OCI-LY3 (cell line): Measurements from ENCODE around the gene CCDC138.

Source experiments
- H2AFZ ChIP-seq: fragments of 200-600, 300-600 bp; shearing (Covaris generic); 2 replicates; pipeline ENCODE4 v1.6.0; 2014; ENCODE audit warnings: antibody characterized with exemption, low read depth, low read length
- H3K27ac ChIP-seq: fragments of 200-600, 300-600 bp; sonication (generic); 2 replicates; pipeline ENCODE4 v1.5.1; 2014; ENCODE audit warnings: mild to moderate bottlenecking, low read length, moderate library complexity, mixed read lengths
- H3K27me3 ChIP-seq: fragments of 200-600, 300-600 bp; sonication (generic); 2 replicates; pipeline ENCODE4 v1.6.1; 2014; ENCODE audit warnings: low read depth, low read length, mixed read lengths
- H3K36me3 ChIP-seq: fragments of 200-600, 300-600 bp; sonication (generic); replicated peaks from 2 replicates; pipeline ENCODE3; 2014; ENCODE audit warnings: low read depth, low read length, mixed read lengths
- H3K4me1 ChIP-seq: fragments of 300-600, 200-600 bp; sonication (generic); 2 replicates; pipeline ENCODE4 v1.6.1; 2014; ENCODE audit warnings: low read length, mixed read lengths
- H3K4me2 ChIP-seq: fragments of 200-600, 300-600 bp; sonication (generic); 2 replicates; pipeline ENCODE4 v1.6.1; 2014; ENCODE audit warnings: low read length, mixed read lengths
- H3K4me3 ChIP-seq: fragments of 300-600, 200-600 bp; sonication (generic); 2 replicates; pipeline ENCODE4 v1.5.1; 2014; ENCODE audit warnings: antibody characterized with exemption, mild to moderate bottlenecking, low read length, moderate library complexity
- H3K79me2 ChIP-seq: fragments of 300-600, 200-600 bp; shearing (Covaris generic); 2 replicates; pipeline ENCODE4 v1.6.1; 2014; ENCODE audit warnings: mild to moderate bottlenecking, low read length, mixed read lengths
- H3K9ac ChIP-seq: fragments of 300-600, 200-600 bp; shearing (Covaris generic); 2 replicates; pipeline ENCODE4 v1.6.0; 2014; ENCODE audit warnings: mild to moderate bottlenecking, low read length, moderate library complexity
- H3K9me3 ChIP-seq: fragments of 200-600, 300-600 bp; shearing (Covaris generic); 2 replicates; pipeline ENCODE4 v1.6.1; 2014; ENCODE audit warnings: low read length, mixed read lengths; ENCODE audit not compliant: insufficient read depth
- H4K20me1 ChIP-seq: fragments of 200-600, 300-600 bp; sonication (generic); 2 replicates; pipeline ENCODE4 v1.6.1; 2016; ENCODE audit warnings: low read length, mixed read lengths; ENCODE audit not compliant: insufficient read depth
- EZH2phosphoT487 ChIP-seq: fragments of 200-600 bp; shearing (Covaris generic); IDR thresholded peaks from 2 replicates; pipeline ENCODE4 v1.6.1; 2018; ENCODE audit warnings: antibody characterized with exemption, mixed run types, low read depth
- TF ChIP-seq, protein P1 (sequence below): fragments of 200-600, 300-600 bp; sonication (generic); IDR thresholded peaks from 2 replicates; pipeline ENCODE4 v1.5.1; 2014; ENCODE audit warnings: antibody characterized with exemption, low read length, low read depth

The CCDC138 gene

DNA sequence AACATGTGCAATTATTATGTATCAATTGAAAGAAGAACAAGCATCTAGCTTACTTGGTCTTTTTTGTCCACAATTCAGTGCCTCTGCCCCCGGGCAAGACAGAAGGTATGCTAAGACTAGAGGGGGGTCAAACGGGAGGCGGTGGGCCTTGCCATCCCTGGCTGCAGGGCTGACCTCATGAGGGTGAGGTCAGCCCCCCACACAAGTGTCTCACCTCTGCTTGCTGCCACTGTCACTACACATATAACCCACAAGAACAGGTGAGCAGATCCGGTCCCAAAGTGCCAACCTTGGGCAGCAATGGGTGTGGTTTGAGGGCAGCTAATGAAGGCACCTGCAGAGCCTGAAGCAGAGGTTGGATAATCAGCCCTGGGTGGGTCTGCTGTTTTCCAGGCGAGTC lies 131.0 kb downstream of the CCDC138 start:
- no peaks in the 10 kb centered on the region for H3K9me3 ChIP-seq
- no peak overlapping the region for H3K4me2 ChIP-seq
- no peak overlapping the region for H2AFZ ChIP-seq
- no peaks in the 10 kb centered on the region for H3K27me3 ChIP-seq
- TF ChIP-seq, protein P1, sequence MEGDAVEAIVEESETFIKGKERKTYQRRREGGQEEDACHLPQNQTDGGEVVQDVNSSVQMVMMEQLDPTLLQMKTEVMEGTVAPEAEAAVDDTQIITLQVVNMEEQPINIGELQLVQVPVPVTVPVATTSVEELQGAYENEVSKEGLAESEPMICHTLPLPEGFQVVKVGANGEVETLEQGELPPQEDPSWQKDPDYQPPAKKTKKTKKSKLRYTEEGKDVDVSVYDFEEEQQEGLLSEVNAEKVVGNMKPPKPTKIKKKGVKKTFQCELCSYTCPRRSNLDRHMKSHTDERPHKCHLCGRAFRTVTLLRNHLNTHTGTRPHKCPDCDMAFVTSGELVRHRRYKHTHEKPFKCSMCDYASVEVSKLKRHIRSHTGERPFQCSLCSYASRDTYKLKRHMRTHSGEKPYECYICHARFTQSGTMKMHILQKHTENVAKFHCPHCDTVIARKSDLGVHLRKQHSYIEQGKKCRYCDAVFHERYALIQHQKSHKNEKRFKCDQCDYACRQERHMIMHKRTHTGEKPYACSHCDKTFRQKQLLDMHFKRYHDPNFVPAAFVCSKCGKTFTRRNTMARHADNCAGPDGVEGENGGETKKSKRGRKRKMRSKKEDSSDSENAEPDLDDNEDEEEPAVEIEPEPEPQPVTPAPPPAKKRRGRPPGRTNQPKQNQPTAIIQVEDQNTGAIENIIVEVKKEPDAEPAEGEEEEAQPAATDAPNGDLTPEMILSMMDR, result no peak
- TF ChIP-seq EZH2phosphoT487, result no peak
- no peaks in the 10 kb centered on the region for H3K36me3 ChIP-seq
- no peaks in the 10 kb centered on the region for H3K79me2 ChIP-seq
- no peak overlapping the region for H3K4me3 ChIP-seq
- no peak overlapping the region for H3K27ac ChIP-seq
- no peaks in the 10 kb centered on the region for H3K4me1 ChIP-seq
- no peaks in the 10 kb centered on the region for H4K20me1 ChIP-seq
- no peak overlapping the region for H3K9ac ChIP-seq

DNA sequence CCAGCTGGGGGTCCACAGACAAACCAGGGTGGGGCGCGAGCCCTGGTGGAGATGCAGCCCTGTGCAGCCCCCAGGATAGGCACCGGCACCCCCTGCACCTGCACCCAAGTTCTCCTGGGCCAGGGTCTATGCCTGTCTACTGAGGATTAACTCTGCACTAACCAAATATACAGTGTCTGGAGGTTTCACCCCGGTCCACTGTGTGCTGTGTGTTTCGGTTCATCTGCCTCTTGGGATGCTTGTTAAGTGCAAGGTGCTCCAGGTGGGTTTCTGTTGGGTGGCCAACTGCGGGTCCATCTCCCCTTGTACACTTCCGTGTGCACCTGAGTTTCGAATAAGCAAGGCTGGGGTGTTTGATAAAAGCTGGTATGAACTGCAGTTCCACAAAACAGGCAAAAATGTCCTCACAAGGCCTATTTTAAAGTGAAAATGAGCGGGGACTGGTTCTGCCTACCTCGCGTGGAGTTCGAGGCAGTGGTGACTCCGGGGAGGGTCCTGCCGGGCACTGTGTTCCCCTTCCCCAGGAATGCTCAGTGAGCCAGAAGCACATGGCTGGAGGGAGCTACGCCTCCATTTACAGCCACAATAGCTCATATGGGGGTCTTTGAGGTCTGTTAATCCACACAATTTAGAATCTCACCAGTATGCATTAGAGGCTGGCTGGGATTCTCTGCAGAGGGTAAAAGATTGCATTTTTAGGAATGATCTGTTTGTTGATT lies 131.7 kb downstream of the CCDC138 start:
- Histone ChIP-seq H3K36me3 (no peaks in the 10 kb centered on the region), H3K27ac (no peak overlapping the region), H3K79me2 (no peaks in the 10 kb centered on the region), H3K4me1 (no peaks in the 10 kb centered on the region), H3K4me2 (no peak overlapping the region), H2AFZ (no peak overlapping the region), H3K27me3 (no peaks in the 10 kb centered on the region), H4K20me1 (no peaks in the 10 kb centered on the region), H3K9ac (no peak overlapping the region), H3K9me3 (no peaks in the 10 kb centered on the region), H3K4me3 (no peak overlapping the region)
- TF ChIP-seq, protein P1, result no peak
- TF ChIP-seq EZH2phosphoT487, result no peak

DNA sequence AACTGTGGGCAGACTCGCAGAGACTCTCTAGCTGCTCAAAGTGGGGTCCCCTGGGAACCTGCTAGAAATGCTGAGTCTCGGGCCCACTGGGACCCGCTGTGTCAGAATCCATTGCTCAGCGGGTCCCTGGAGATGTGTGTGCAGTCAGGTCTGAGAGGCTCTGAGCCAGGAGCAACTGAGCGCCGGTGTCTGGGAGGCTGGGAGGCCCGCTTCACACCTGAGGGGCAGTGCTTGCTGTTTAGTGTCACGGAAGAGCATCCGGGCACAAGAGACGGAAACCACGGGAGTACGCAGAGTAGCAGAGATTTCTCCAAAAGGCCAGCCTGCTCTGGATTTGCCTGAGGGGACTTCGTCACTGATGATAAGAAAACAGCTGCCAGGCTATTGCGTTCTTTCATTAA lies 132.4 kb downstream of the CCDC138 start:
- Histone ChIP-seq H3K4me1 (no peaks in the 10 kb centered on the region), H3K27me3 (no peaks in the 10 kb centered on the region), H3K4me3 (no peak overlapping the region), H3K9me3 (no peaks in the 10 kb centered on the region), H4K20me1 (no peaks in the 10 kb centered on the region), H3K79me2 (no peaks in the 10 kb centered on the region), H3K4me2 (no peak overlapping the region), H3K9ac (no peak overlapping the region), H3K36me3 (no peaks in the 10 kb centered on the region), H3K27ac (no peak overlapping the region), H2AFZ (no peak overlapping the region)
- TF ChIP-seq, protein P1, result no peak
- TF ChIP-seq EZH2phosphoT487, result no peak

DNA sequence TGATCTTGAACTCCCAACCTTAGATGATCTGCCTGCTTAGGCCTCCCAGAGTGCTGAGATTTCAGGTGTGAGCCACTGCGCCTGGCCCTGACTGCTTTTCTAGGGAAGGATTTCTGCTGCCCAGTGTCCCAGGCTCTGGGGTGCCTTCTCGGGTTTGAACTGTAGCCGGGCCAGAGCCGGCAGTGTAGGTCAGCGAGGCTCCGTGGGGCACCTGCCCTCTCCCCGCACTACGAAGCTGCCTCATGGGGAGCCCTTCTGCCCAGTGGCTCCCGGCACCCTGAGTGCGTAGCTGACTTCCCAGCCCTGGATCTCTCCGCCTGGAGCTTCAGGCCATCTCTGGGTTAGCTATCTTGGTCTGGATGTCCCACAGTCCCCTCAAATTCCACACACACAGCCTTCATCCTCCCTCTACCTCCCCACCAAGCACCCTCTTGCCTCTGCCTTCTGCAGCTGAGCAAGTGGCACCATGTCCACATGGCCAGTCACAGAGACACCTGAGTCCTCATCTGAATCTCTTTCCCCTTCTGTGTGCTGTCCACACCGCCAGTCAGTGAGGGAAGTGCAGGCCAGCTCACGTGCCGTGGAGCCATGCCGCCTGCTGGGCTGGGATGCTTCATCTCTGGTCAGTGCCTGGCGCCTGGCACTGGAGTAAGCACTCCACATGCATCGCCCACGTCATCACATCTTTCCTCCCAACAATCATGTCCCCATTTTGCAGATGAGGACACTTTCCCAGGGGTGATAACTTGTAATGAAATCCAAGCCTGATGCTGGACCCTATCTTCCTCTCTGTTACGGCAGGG lies 133.2 kb downstream of the CCDC138 start:
- H4K20me1 ChIP-seq, result no peaks in the 10 kb centered on the region
- no peak for TF ChIP-seq EZH2phosphoT487
- TF ChIP-seq, protein P1, result no peak
- no peaks in the 10 kb centered on the region for H3K79me2 ChIP-seq
- no peaks in the 10 kb centered on the region for H3K27me3 ChIP-seq
- H3K4me1 ChIP-seq, result no peaks in the 10 kb centered on the region
- no peak overlapping the region for H3K27ac ChIP-seq
- H3K9me3 ChIP-seq, result no peaks in the 10 kb centered on the region
- no peak overlapping the region for H3K4me3 ChIP-seq
- H2AFZ ChIP-seq, result no peak overlapping the region
- H3K4me2 ChIP-seq, result no peak overlapping the region
- no peak overlapping the region for H3K9ac ChIP-seq
- no peaks in the 10 kb centered on the region for H3K36me3 ChIP-seq
